Panc1 (cell line): ENCODE results near the gene AKAP9.

Experiments used
- CTCF ChIP-seq: fragments of 450-650 bp; IDR thresholded peaks from 2 replicates; pipeline ENCODE4 v1.5.1; 2017; ENCODE audit warnings: mild to moderate bottlenecking
- POLR2AphosphoS5 ChIP-seq: IDR thresholded peaks from 2 replicates; pipeline ENCODE4 v1.6.1; 2012; ENCODE audit warnings: mild to moderate bottlenecking, low read depth, low read length, moderate library complexity
- REST ChIP-seq, 2 experiments: IDR thresholded peaks; 2 replicates each; pipeline ENCODE4 v1.6.1; 2011 to 2012; ENCODE audit warnings: low read depth in 2 of 2, control low read depth in 1 of 2, low read length in 1 of 2, mild to moderate bottlenecking in 1 of 2, moderate library complexity in 1 of 2; ENCODE audit not compliant: insufficient read depth in 1 of 2
- SIN3A ChIP-seq: IDR thresholded peaks from 2 replicates; pipeline ENCODE4 v1.6.1; 2012; ENCODE audit warnings: low read depth, mild to moderate bottlenecking, low read length, moderate library complexity, borderline replicate concordance; ENCODE audit not compliant: insufficient read depth

GRCh38 chr7:91899563-91899962 is 41.1 kb upstream of the AKAP9 start:
- no peak for TF ChIP-seq CTCF
- no peak for TF ChIP-seq SIN3A
- no peak for TF ChIP-seq POLR2AphosphoS5
- TF ChIP-seq REST (IDR thresholded peaks at IDR 0.05; ENCODE audit: insufficient read depth in 1 of 2, low read depth in 2 of 2, low read length in 1 of 2) = no peak
